ENCODE measurements around the gene ERC2.

Gene ERC2

GRCh38 chr3:56355570-56356185, 112.6 kb downstream of the ERC2 start:
- H3K36me3 ChIP-seq (ENCODE audit: control insufficient read depth in 2 of 2, insufficient read depth in 2 of 2, low read length in 2 of 2): no peaks in the 10 kb centered on the region
- no peak overlapping the region for H3K9ac ChIP-seq (ENCODE audit: low read depth in 1 of 2, low read length in 2 of 2)
- no peak overlapping the region for H3K27ac ChIP-seq (ENCODE audit: low read depth in 2 of 2, low read length in 2 of 2)
- H3K4me1 ChIP-seq (ENCODE audit: control insufficient read depth in 2 of 2, insufficient read depth in 2 of 2, low read length in 2 of 2): no peaks in the 10 kb centered on the region
- H3K4me3 ChIP-seq (ENCODE audit: low read length in 2 of 2): no peak overlapping the region
- H3K27me3 ChIP-seq (ENCODE audit: control insufficient read depth in 2 of 2, insufficient read depth in 2 of 2, low read length in 2 of 2): no peaks in the 10 kb centered on the region
- no peaks in the 10 kb centered on the region for H3K9me3 ChIP-seq (ENCODE audit: control insufficient read depth in 2 of 2, low read length in 2 of 2)

- H3K9ac ChIP-seq (ENCODE audit: low read depth in 1 of 2, low read length in 2 of 2): no peak overlapping the region
Observed at GRCh38 chr3:56351537-56351936, 116.7 kb downstream of the ERC2 start.

DNA sequence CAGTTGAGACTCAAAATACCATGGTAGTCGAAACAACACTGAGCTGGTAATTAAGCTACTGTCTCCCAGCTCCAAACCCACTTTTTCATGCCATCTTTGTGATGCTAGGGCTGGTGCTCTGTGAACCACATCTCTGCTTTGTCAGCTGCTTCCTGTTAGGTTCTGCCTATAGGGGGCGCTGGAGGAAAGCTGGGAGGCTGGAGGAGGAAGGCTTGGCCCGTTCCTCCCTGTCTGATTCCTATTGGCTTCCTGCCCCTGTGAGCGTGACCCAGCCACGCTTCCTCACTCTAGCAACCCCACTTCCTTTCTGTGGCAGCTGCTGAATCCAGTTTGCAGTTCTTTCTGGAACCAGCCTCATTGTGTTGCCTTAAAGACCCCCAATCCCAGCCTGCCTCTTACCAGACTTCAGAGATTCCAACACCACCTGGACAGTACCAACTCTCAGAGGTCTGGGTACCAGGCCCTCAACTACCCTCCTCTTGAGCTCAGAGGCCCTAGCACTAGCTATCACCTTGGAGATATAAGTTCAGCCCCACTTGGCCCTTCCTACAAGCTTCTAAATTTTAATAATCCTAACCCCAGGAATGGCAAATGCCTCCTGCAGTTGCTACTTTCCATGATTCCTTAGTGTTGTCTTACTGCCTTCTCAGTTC, 120.9 kb downstream of the ERC2 start:
- no peaks in the 10 kb centered on the region for H3K4me1 ChIP-seq (ENCODE audit: control insufficient read depth in 2 of 2, insufficient read depth in 2 of 2, low read length in 2 of 2)
- no peak overlapping the region for H3K9ac ChIP-seq (ENCODE audit: low read depth in 1 of 2, low read length in 2 of 2)
- peaks cover 0 to 3% of the 10 kb centered on the region in 2 donors for H3K27me3 ChIP-seq (ENCODE audit: control insufficient read depth in 2 of 2, insufficient read depth in 2 of 2, low read length in 2 of 2)

More at GRCh38 chr3:56351537-56351936, 116.7 kb downstream of the ERC2 start:
- Histone ChIP-seq H3K27me3 (ENCODE audit: control insufficient read depth in 2 of 2, insufficient read depth in 2 of 2, low read length in 2 of 2) (no peaks in the 10 kb centered on the region), H3K27ac (ENCODE audit: low read depth in 2 of 2, low read length in 2 of 2) (no peak overlapping the region), H3K4me3 (ENCODE audit: low read length in 2 of 2) (no peak overlapping the region), H3K9me3 (ENCODE audit: control insufficient read depth in 2 of 2, low read length in 2 of 2) (no peaks in the 10 kb centered on the region), H3K4me1 (ENCODE audit: control insufficient read depth in 2 of 2, insufficient read depth in 2 of 2, low read length in 2 of 2) (no peaks in the 10 kb centered on the region), H3K36me3 (ENCODE audit: control insufficient read depth in 2 of 2, insufficient read depth in 2 of 2, low read length in 2 of 2) (no peaks in the 10 kb centered on the region)

GRCh38 chr3:56342475-56342874, 125.8 kb downstream of the ERC2 start:
- Histone ChIP-seq H3K4me1 (ENCODE audit: control insufficient read depth in 2 of 2, insufficient read depth in 2 of 2, low read length in 2 of 2) (no peaks in the 10 kb centered on the region), H3K27ac (ENCODE audit: low read depth in 2 of 2, low read length in 2 of 2) (no peak overlapping the region), H3K27me3 (ENCODE audit: control insufficient read depth in 2 of 2, insufficient read depth in 2 of 2, low read length in 2 of 2) (peaks cover 0 to 3% of the 10 kb centered on the region in 2 donors), H3K9ac (ENCODE audit: low read depth in 1 of 2, low read length in 2 of 2) (no peak overlapping the region), H3K36me3 (ENCODE audit: control insufficient read depth in 2 of 2, insufficient read depth in 2 of 2, low read length in 2 of 2) (no peaks in the 10 kb centered on the region), H3K4me3 (ENCODE audit: low read length in 2 of 2) (no peak overlapping the region), H3K9me3 (ENCODE audit: control insufficient read depth in 2 of 2, low read length in 2 of 2) (no peaks in the 10 kb centered on the region)

More for the DNA sequence above, 120.9 kb downstream of the ERC2 start:
- H3K36me3 ChIP-seq (ENCODE audit: control insufficient read depth in 2 of 2, insufficient read depth in 2 of 2, low read length in 2 of 2): no peaks in the 10 kb centered on the region
- H3K9me3 ChIP-seq (ENCODE audit: control insufficient read depth in 2 of 2, low read length in 2 of 2): no peaks in the 10 kb centered on the region
- no peak overlapping the region for H3K4me3 ChIP-seq (ENCODE audit: low read length in 2 of 2)
- H3K27ac ChIP-seq (ENCODE audit: low read depth in 2 of 2, low read length in 2 of 2): no peak overlapping the region

DNA sequence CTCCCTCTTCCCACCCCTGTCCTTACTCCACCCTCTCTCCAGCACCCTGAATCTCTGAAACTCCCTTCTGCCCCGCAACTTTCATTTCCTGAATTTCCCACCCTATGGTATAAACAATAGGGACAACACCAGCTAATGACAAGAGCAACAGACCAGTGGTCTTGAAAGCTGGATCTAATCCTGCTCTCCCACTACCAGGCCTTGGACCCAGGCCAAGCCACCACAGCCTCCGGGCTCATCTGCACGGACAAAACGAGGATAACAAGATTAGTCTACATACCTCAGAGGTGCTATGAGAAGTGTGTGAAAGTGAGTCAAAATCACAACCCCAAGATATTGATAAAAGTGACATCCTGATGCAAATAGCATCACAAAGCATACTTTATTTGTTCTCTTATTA, 128.6 kb downstream of the ERC2 start:
- Histone ChIP-seq H3K36me3 (ENCODE audit: control insufficient read depth in 2 of 2, insufficient read depth in 2 of 2, low read length in 2 of 2) (no peaks in the 10 kb centered on the region), H3K27me3 (ENCODE audit: control insufficient read depth in 2 of 2, insufficient read depth in 2 of 2, low read length in 2 of 2) (peaks cover 0 to 3% of the 10 kb centered on the region in 2 donors), H3K4me3 (ENCODE audit: low read length in 2 of 2) (no peak overlapping the region), H3K27ac (ENCODE audit: low read depth in 2 of 2, low read length in 2 of 2) (no peak overlapping the region), H3K9me3 (ENCODE audit: control insufficient read depth in 2 of 2, low read length in 2 of 2) (no peaks in the 10 kb centered on the region), H3K9ac (ENCODE audit: low read depth in 1 of 2, low read length in 2 of 2) (no peak overlapping the region), H3K4me1 (ENCODE audit: control insufficient read depth in 2 of 2, insufficient read depth in 2 of 2, low read length in 2 of 2) (no peaks in the 10 kb centered on the region)

GRCh38 chr3:56339244-56339643, 129.0 kb downstream of the ERC2 start:
- Histone ChIP-seq H3K36me3 (ENCODE audit: control insufficient read depth in 2 of 2, insufficient read depth in 2 of 2, low read length in 2 of 2) (no peaks in the 10 kb centered on the region), H3K4me3 (ENCODE audit: low read length in 2 of 2) (no peak overlapping the region), H3K4me1 (ENCODE audit: control insufficient read depth in 2 of 2, insufficient read depth in 2 of 2, low read length in 2 of 2) (no peaks in the 10 kb centered on the region), H3K27ac (ENCODE audit: low read depth in 2 of 2, low read length in 2 of 2) (no peak overlapping the region), H3K9ac (ENCODE audit: low read depth in 1 of 2, low read length in 2 of 2) (no peak overlapping the region), H3K9me3 (ENCODE audit: control insufficient read depth in 2 of 2, low read length in 2 of 2) (no peaks in the 10 kb centered on the region), H3K27me3 (ENCODE audit: control insufficient read depth in 2 of 2, insufficient read depth in 2 of 2, low read length in 2 of 2) (peaks cover 0 to 3% of the 10 kb centered on the region in 2 donors)

DNA sequence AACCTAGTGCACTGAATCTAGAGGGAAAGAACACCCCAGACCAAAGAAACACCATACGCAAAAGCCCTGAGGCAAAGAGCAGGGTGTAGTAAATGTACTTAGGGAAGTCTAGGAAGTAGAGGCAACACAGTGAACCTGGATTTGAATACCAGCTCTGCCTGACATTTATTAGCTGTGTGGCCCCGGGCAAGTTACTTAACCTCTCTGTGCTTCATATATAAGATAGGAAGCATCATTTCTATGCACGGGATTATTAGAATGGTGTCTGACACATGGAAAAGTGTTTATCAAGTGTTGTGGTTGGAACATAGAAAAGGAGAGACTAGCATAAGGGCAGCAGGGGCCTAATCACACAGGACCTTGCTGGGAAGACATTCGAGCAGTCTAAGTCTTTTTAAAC, 132.2 kb downstream of the ERC2 start:
- Histone ChIP-seq H3K4me3 (ENCODE audit: low read length in 2 of 2) (no peak overlapping the region), H3K27me3 (ENCODE audit: control insufficient read depth in 2 of 2, insufficient read depth in 2 of 2, low read length in 2 of 2) (no peaks in the 10 kb centered on the region), H3K9me3 (ENCODE audit: control insufficient read depth in 2 of 2, low read length in 2 of 2) (no peaks in the 10 kb centered on the region), H3K36me3 (ENCODE audit: control insufficient read depth in 2 of 2, insufficient read depth in 2 of 2, low read length in 2 of 2) (no peaks in the 10 kb centered on the region), H3K4me1 (ENCODE audit: control insufficient read depth in 2 of 2, insufficient read depth in 2 of 2, low read length in 2 of 2) (no peaks in the 10 kb centered on the region), H3K9ac (ENCODE audit: low read depth in 1 of 2, low read length in 2 of 2) (no peak overlapping the region), H3K27ac (ENCODE audit: low read depth in 2 of 2, low read length in 2 of 2) (no peak overlapping the region)

DNA sequence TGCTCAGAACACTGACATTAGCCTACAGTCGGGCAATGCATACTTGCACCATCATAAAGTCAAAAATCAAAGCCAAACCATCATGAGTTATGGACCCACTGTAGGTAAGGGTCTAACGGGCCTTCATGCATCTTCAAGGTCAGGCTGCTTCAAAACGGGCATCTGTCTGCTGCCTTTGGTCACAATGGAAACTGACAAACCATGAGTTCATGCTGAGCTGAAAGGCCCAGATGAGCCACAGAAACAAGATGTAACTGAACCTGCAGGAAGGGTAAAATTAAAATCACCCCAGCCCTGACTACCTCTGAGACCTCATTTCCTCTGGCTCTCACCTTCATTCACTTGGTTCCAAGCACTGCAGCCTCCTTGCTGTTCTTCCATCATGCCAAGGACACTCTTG, 143.8 kb downstream of the ERC2 start:
- no peak overlapping the region for H3K27ac ChIP-seq (ENCODE audit: low read depth in 2 of 2, low read length in 2 of 2)
- no peak overlapping the region for H3K9ac ChIP-seq (ENCODE audit: low read depth in 1 of 2, low read length in 2 of 2)
- no peaks in the 10 kb centered on the region for H3K9me3 ChIP-seq (ENCODE audit: control insufficient read depth in 2 of 2, low read length in 2 of 2)
- H3K4me1 ChIP-seq (ENCODE audit: control insufficient read depth in 2 of 2, insufficient read depth in 2 of 2, low read length in 2 of 2): no peaks in the 10 kb centered on the region
- no peaks in the 10 kb centered on the region for H3K36me3 ChIP-seq (ENCODE audit: control insufficient read depth in 2 of 2, insufficient read depth in 2 of 2, low read length in 2 of 2)
- no peak overlapping the region for H3K4me3 ChIP-seq (ENCODE audit: low read length in 2 of 2)
- no peaks in the 10 kb centered on the region for H3K27me3 ChIP-seq (ENCODE audit: control insufficient read depth in 2 of 2, insufficient read depth in 2 of 2, low read length in 2 of 2)

- Histone ChIP-seq H3K4me1 (ENCODE audit: control insufficient read depth in 2 of 2, insufficient read depth in 2 of 2, low read length in 2 of 2) (no peaks in the 10 kb centered on the region), H3K36me3 (ENCODE audit: control insufficient read depth in 2 of 2, insufficient read depth in 2 of 2, low read length in 2 of 2) (no peaks in the 10 kb centered on the region), H3K4me3 (ENCODE audit: low read length in 2 of 2) (no peak overlapping the region), H3K27ac (ENCODE audit: low read depth in 2 of 2, low read length in 2 of 2) (no peak overlapping the region), H3K9me3 (ENCODE audit: control insufficient read depth in 2 of 2, low read length in 2 of 2) (no peaks in the 10 kb centered on the region), H3K27me3 (ENCODE audit: control insufficient read depth in 2 of 2, insufficient read depth in 2 of 2, low read length in 2 of 2) (no peaks in the 10 kb centered on the region), H3K9ac (ENCODE audit: low read depth in 1 of 2, low read length in 2 of 2) (no peak overlapping the region)
Observed at GRCh38 chr3:56323986-56324420, 144.3 kb downstream of the ERC2 start.

GRCh38 chr3:56322862-56323261, 145.4 kb downstream of the ERC2 start:
- Histone ChIP-seq H3K27ac (ENCODE audit: low read depth in 2 of 2, low read length in 2 of 2) (no peak overlapping the region), H3K36me3 (ENCODE audit: control insufficient read depth in 2 of 2, insufficient read depth in 2 of 2, low read length in 2 of 2) (no peaks in the 10 kb centered on the region), H3K27me3 (ENCODE audit: control insufficient read depth in 2 of 2, insufficient read depth in 2 of 2, low read length in 2 of 2) (no peaks in the 10 kb centered on the region)

More at GRCh38 chr3:56322862-56323261, 145.4 kb downstream of the ERC2 start:
- Histone ChIP-seq H3K4me3 (ENCODE audit: low read length in 2 of 2) (no peak overlapping the region), H3K4me1 (ENCODE audit: control insufficient read depth in 2 of 2, insufficient read depth in 2 of 2, low read length in 2 of 2) (no peaks in the 10 kb centered on the region), H3K9ac (ENCODE audit: low read depth in 1 of 2, low read length in 2 of 2) (no peak overlapping the region), H3K9me3 (ENCODE audit: control insufficient read depth in 2 of 2, low read length in 2 of 2) (no peaks in the 10 kb centered on the region)
